Articular chondrocyte of knee joint (primary cell): ENCODE measurements around the gene PLEKHJ1. TPM values are rescaled to one million over a fixed set of nuclear protein-coding genes. Genes with fewer than 3 reads are reported as not detected.

Source experiments
- small RNA-seq: library from RNA; depleted of rRNA; stranded (forward); fragments of <200 nt; gene quantifications from one replicate; pipeline ENCODE3, GENCODE V24; 2012
- total RNA-seq: library from RNA; depleted of rRNA; stranded (reverse); fragments of >200 nt; gene quantifications from 2 replicates; pipeline ENCODE4 v1.2.3, GENCODE V29; 2012

PLEKHJ1 gene, protein sequence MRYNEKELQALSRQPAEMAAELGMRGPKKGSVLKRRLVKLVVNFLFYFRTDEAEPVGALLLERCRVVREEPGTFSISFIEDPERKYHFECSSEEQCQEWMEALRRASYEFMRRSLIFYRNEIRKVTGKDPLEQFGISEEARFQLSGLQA
- total RNA-seq: 22.7 TPM in 2 replicates

DNA sequence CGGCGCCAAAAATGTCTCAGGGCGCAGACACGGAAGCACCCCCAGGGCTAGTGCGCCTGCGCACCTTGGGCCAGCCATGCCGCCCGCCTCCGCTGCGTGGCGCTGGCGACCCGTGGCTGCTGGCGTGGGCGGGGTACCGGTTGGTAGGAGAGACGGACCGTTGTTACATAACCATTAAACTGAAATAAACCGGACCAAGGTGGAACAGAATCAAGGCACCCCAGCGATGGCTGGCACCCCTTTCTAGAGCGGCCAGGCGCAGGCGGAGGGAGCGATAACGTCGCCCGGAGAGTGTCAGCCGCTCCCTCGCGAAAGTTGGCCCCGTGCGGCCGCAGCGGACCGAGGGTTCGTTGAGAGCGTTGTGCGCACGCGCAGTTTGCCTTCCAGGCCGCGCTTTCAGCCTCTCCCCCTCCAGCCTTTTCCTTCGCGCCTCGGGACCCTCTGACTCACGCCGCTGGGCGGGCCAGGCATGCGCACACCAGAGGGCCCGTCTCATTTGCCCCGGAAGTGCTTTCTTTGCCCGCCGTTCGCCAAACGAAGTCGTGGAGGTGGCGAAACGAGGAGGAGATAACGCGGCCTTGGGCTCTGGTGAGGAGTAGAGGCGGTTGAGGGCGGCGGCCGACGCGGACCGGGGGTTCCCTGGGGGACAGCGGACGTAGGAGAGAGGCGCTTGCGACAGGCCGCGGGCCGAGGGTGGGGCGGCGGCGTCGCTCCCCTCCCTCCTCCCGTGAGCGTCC, at the start of gene PLEKHJ1, which contains the start of gene SF3A2:
TSS of gene PLEKHJ1 (minus strand) at position 16 of the 737 bp plus-strand sequence. CDS start 81 bp downstream, outside the sequence.
TSS of gene SF3A2 (plus strand) at position 511 of the 737 bp plus-strand sequence. CDS start 6,595 bp downstream, outside the sequence.

DNA sequence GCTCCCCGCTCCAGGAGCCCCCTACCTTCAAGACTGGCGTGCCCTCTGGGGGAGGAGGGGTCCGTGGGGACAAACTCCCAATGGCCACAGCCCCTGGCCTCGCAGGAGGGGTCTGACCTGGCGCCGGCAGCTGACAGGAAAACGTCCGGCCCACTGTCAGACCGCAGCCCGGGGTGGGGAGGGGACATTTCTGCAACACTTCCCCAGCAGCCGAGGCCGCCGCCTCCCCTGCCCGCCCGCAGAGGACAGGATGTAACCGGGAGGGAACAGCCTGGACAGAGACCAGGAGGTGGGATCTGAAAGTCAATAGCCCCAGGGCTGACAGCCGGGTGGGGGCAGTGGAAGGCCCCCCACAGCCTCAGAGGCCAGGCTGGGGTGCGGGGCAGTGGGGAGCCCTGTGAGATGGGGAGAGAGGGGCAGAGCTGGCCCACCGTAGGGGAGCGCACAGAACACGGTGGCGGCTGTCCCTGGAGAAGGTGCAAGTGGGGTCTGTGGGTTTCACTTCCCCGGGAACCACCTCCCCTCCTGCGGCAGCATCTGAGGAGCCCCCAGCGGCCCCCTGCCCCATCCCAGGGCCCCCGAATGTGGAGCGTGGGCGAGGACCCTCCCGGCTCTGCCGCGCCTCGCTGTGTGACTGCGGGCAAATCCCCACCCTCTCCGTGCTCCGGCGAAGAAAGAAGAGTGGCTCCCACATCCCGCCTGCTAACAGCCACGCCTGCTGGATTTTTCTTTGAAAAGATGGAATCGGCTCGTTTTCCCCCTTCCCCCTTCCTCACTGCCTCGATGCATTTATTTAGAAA, 46.1 kb upstream of the PLEKHJ1 start, which contains the start of gene PEAK3:
TSS of gene PEAK3 (minus strand) at position 114 of the 800 bp plus-strand sequence. CDS start 1,244 bp downstream, outside the sequence.

DNA sequence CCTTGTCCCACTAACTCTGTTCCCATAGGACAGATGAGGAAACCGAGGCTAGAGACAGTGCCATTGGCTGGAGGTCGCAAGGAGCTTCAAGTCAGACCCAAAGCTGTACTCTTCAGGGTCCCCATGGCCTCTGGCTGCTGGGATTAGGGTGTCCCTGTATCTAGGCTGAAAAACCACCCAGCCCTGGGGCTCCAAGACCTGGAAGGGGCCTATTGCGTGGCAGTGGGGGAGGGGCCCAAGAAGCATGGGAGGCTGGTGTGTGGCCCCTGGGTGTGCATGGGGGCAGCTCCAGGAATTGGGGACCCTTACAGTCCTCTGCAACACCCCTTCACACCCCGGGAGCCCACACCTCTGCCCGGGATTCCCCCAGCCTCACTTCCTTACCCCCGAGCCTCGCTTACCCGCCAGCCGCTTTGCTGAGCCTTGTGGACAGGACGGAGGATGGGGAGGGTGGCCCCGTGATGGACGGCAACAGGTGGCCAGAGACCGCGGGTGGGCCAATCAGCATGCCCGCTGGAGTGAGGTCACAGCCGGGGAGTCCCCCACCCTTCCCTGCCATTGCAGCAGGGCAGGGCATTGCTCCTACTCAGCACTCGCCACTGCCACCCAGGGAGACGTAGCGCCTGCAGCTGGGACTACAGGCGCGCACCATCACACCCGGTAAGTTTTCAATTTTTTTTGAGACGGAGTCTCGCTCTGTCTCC, 20.0 kb upstream of the PLEKHJ1 start, which contains the start of gene JSRP1:
TSS of gene JSRP1 (minus strand) at position 436 of the 704 bp plus-strand sequence. CDS start 1,103 bp downstream, outside the sequence.

DNA sequence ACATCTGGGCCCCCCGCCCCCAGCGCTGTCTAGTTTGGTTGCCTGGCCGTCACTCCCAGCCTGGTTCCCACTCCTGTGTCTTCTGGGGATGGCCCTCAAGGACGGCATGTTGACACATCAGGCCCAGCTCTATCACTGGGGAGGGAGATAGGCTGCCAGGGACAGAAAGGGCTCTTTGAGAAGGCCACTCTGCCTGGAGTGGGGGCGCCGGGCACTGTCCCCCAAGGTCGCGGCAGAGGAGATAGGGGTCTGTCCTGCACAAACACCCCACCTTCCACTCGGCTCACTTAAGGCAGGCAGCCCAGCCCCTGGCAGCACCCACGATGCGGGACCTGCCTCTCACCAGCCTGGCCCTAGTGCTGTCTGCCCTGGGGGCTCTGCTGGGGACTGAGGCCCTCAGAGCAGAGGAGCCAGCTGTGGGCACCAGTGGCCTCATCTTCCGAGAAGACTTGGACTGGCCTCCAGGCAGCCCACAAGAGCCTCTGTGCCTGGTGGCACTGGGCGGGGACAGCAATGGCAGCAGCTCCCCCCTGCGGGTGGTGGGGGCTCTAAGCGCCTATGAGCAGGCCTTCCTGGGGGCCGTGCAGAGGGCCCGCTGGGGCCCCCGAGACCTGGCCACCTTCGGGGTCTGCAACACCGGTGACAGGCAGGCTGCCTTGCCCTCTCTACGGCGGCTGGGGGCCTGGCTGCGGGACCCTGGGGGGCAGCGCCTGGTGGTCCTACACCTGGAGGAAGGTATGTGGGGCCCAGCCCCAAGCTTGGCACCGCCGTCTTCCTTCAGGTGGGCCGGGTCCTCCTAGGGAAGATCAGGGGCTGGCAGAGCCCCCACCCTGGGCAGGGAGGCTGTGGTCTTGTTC, 13.1 kb upstream of the PLEKHJ1 start, which contains the start of gene AMH:
TSS of gene AMH (plus strand) at position 314 of the 857 bp plus-strand sequence. CDS start at position 324, 10 bp downstream.

Small RNA genes within 50 kb of the gene (small RNA-seq; reads per million reads assigned to genes)
- gene MIR1227: not detected

Other genes starting within 250 kb of the PLEKHJ1 start
- 47.0 and 55.0 TPM in 2 replicates for gene BTBD2, start 220.6 kb downstream of the PLEKHJ1 start, total RNA-seq
- 41.4 and 53.4 TPM in 2 replicates for gene MKNK2, start 185.1 kb downstream of the PLEKHJ1 start, total RNA-seq
- gene MOB3A, start 140.0 kb downstream of the PLEKHJ1 start, total RNA-seq: 22.6 and 22.9 TPM in 2 replicates
- gene IZUMO4, start 139.4 kb downstream of the PLEKHJ1 start, total RNA-seq: 0.43 and 0.78 TPM in 2 replicates
- 85.0 and 97.7 TPM in 2 replicates for gene AP3D1, start 84.8 kb downstream of the PLEKHJ1 start, total RNA-seq
- gene DOT1L, start 72.4 kb downstream of the PLEKHJ1 start, total RNA-seq: 5.2 and 5.5 TPM in 2 replicates
- 18.3 and 20.9 TPM in 2 replicates for gene SF3A2, start 495 bp upstream of the PLEKHJ1 start, total RNA-seq
- 0.22 and 1.2 TPM in 2 replicates for gene AMH, start 13.0 kb upstream of the PLEKHJ1 start, total RNA-seq
- gene JSRP1, start 20.1 kb upstream of the PLEKHJ1 start, total RNA-seq: not detected in 2 replicates
- not detected in 2 replicates for gene PEAK3, start 45.8 kb upstream of the PLEKHJ1 start, total RNA-seq
- gene LINGO3, start 71.8 kb upstream of the PLEKHJ1 start, total RNA-seq: not detected in 2 replicates
- gene LSM7, start 92.3 kb upstream of the PLEKHJ1 start, total RNA-seq: 63.5 and 98.4 TPM in 2 replicates
- gene SPPL2B, start 92.4 kb upstream of the PLEKHJ1 start, total RNA-seq: 23.0 and 24.5 TPM in 2 replicates
- gene TMPRSS9, start 123.9 kb upstream of the PLEKHJ1 start, total RNA-seq: not detected in 2 replicates
- 22.7 and 24.2 TPM in 2 replicates for gene TIMM13, start 191.3 kb upstream of the PLEKHJ1 start, total RNA-seq
- 40.8 and 41.8 TPM in 2 replicates for gene LMNB2, start 220.6 kb upstream of the PLEKHJ1 start, total RNA-seq
- 34.3 and 34.8 TPM in 2 replicates for gene GADD45B, start 239.8 kb upstream of the PLEKHJ1 start, total RNA-seq